NCI-H1694 treated with DMSO at 0.1 percent for 48 hours (cell line): ENCODE results near the gene OR7C1.
"Not testable (repeated sequence)": the region's sequence is repeated elsewhere in the genome, so short reads cannot be mapped to it uniquely, and the experiment has no call there.

Source experiments
- DNase-seq: peaks from one replicate; lab custom pipeline; 2025; lab: John Stamatoyannopoulos, UW

The OR7C1 gene

GRCh38 chr19:14835011-14835410 is at the start of gene OR7C1, which contains the start of gene OR7A5:
OR7C1 (minus strand) TSS chr19:14835185; CDS start chr19:14800136, 35,049 bp downstream.
OR7A5 (minus strand) TSS chr19:14835185; CDS start chr19:14828241, 6,944 bp downstream.
- DNase-seq, result no peak

GRCh38 chr19:14871619-14872230 is 36.7 kb upstream of the OR7C1 start:
- DNase-seq, result no peak

GRCh38 chr19:14868497-14868896 is 33.5 kb upstream of the OR7C1 start:
- DNase-seq, result no peak

- no peak for DNase-seq
Measured at GRCh38 chr19:14848822-14849221, 13.8 kb upstream of the OR7C1 start, which contains the start of gene OR7A10. OR7A10 (minus strand) TSS chr19:14848922; CDS start chr19:14841877, 7,045 bp downstream.

GRCh38 chr19:14843578-14843977 is 8.6 kb upstream of the OR7C1 start:
- no peak for DNase-seq

GRCh38 chr19:14843169-14843568 is 8.2 kb upstream of the OR7C1 start:
- DNase-seq, result no peak

- no peak for DNase-seq
Measured at GRCh38 chr19:14840206-14840605, 5.2 kb upstream of the OR7C1 start.

GRCh38 chr19:14837391-14837790 is 2.4 kb upstream of the OR7C1 start:
- DNase-seq, result no peak

- no peak for DNase-seq
Measured at GRCh38 chr19:14830702-14831101, 4.3 kb downstream of the OR7C1 start.

- DNase-seq, result no peak
Measured at GRCh38 chr19:14826006-14826405, 9.0 kb downstream of the OR7C1 start.

GRCh38 chr19:14821937-14822336 is 13.0 kb downstream of the OR7C1 start:
- DNase-seq, result no peak

- no peak for DNase-seq
Measured at GRCh38 chr19:14818588-14818987, 16.4 kb downstream of the OR7C1 start.

- DNase-seq, result no peak
Measured at GRCh38 chr19:14817052-14817451, 17.9 kb downstream of the OR7C1 start.

- DNase-seq, result no peak
Measured at GRCh38 chr19:14814982-14815652, 19.9 kb downstream of the OR7C1 start.

- DNase-seq, result no peak
Measured at GRCh38 chr19:14809272-14810057, 25.5 kb downstream of the OR7C1 start.

- no peak for DNase-seq
Measured at GRCh38 chr19:14804765-14805164, 30.2 kb downstream of the OR7C1 start.

GRCh38 chr19:14798760-14799159 is 36.2 kb downstream of the OR7C1 start:
- no peak for DNase-seq

GRCh38 chr19:14796021-14796420 is 39.0 kb downstream of the OR7C1 start:
- no peak for DNase-seq

- no peak for DNase-seq
Measured at GRCh38 chr19:14795078-14795721, 39.8 kb downstream of the OR7C1 start.

GRCh38 chr19:14792250-14792649 is 42.7 kb downstream of the OR7C1 start:
- not testable (repeated sequence) for DNase-seq

GRCh38 chr19:14786421-14786851 is 48.5 kb downstream of the OR7C1 start:
- no peak for DNase-seq

GRCh38 chr19:14785102-14785793 is 49.7 kb downstream of the OR7C1 start:
- not testable (repeated sequence) for DNase-seq
